Adrenal gland (tissue), 5 donors: ENCODE data around the gene CATSPER3.

Experiments used
- POLR2A ChIP-seq, 2 donors: fragments of 450-650 bp; IDR thresholded peaks; one replicate each; pipeline ENCODE4 v1.6.1; 2017; ENCODE audit warnings: antibody characterized with exemption in 2 of 2, mild to moderate bottlenecking in 2 of 2, moderate library complexity in 1 of 2
- TF ChIP-seq, protein P1 (sequence below), 6 experiments: fragments of 450-650 bp in 4 of 6; fragments of 200-600 bp in 2 of 6; sonication (generic) in 1 of 6; IDR thresholded peaks; 1 replicate in 5 of 6; 2 replicates in 1 of 6; pipeline versions ENCODE4 v1.5.1 to v1.8.0; 2016 to 2021; ENCODE audit warnings: antibody characterized with exemption in 6 of 6, mild to moderate bottlenecking in 2 of 6, moderate library complexity in 1 of 6
- donor health status: DM: no; HTN: no; CAD: no.

GRCh38 chr5:135041726-135042125 lies 74.0 kb downstream of the CATSPER3 start:
- TF ChIP-seq, protein P1, sequence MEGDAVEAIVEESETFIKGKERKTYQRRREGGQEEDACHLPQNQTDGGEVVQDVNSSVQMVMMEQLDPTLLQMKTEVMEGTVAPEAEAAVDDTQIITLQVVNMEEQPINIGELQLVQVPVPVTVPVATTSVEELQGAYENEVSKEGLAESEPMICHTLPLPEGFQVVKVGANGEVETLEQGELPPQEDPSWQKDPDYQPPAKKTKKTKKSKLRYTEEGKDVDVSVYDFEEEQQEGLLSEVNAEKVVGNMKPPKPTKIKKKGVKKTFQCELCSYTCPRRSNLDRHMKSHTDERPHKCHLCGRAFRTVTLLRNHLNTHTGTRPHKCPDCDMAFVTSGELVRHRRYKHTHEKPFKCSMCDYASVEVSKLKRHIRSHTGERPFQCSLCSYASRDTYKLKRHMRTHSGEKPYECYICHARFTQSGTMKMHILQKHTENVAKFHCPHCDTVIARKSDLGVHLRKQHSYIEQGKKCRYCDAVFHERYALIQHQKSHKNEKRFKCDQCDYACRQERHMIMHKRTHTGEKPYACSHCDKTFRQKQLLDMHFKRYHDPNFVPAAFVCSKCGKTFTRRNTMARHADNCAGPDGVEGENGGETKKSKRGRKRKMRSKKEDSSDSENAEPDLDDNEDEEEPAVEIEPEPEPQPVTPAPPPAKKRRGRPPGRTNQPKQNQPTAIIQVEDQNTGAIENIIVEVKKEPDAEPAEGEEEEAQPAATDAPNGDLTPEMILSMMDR (IDR thresholded peaks at IDR 0.05), result no peak
- no peak for TF ChIP-seq POLR2A (IDR thresholded peaks at IDR 0.05)
